B cell (primary cell): ENCODE measurements around the gene CHD9. TPM values are rescaled to one million over a fixed set of nuclear protein-coding genes. Genes with fewer than 3 reads are reported as not detected.
A peak's percentile ranks its signal among the peaks of the same experiment; 100 is the strongest.

Source experiments
- ATAC-seq: fragments of 200-7000 bp; cut with Tn5 transposase; one replicate; pipeline ENCODE4 v1.10.0; 2021; ENCODE audit warnings: low read depth, mild to moderate bottlenecking, moderate number of reproducible peaks, moderate library complexity
- CTCF ChIA-PET: fragments of 350-600 bp; sonication (Branson Sonifier 250); formaldehyde crosslinking; loops from one replicate; lab custom pipeline; 2021; ENCODE audit warnings: antibody characterized with exemption, inconsistent platforms; lab: Charles Lee
- POLR2A ChIA-PET: fragments of 350-600 bp; sonication (Branson Sonifier 250); formaldehyde crosslinking; loops from one replicate; lab custom pipeline; 2021; ENCODE audit warnings: antibody characterized with exemption; lab: Charles Lee
- DNase-seq: peaks from one replicate; pipeline ENCODE4 v3.0.0; 2013
- H2AFZ ChIP-seq: 2 replicates; pipeline ENCODE4 v1.6.1; 2012; ENCODE audit warnings: mild to moderate bottlenecking, low read depth, low read length; ENCODE audit not compliant: insufficient read depth, poor library complexity, severe bottlenecking
- H3K27ac ChIP-seq, 2 donors: 1 replicate in 1 of 2; 2 replicates in 1 of 2; pipeline ENCODE4 v1.5.1; 2012 to 2013; ENCODE audit warnings: low read length in 2 of 2, mild to moderate bottlenecking in 2 of 2, moderate library complexity in 1 of 2
- H3K27me3 ChIP-seq, 4 experiments: fragments of 200-600 bp in 1 of 4; sonication (generic) in 1 of 4; replicated peaks in 1 of 4; 1 replicate in 2 of 4; 2 replicates in 2 of 4; pipeline versions ENCODE4 v1.6.1 to v1.7.0; 2013 to 2016; ENCODE audit warnings: low read length in 3 of 4, mild to moderate bottlenecking in 2 of 4, mixed read lengths in 1 of 4, moderate library complexity in 1 of 4; ENCODE audit not compliant: insufficient read depth in 4 of 4, control insufficient read depth in 3 of 4; ENCODE audit errors: control extremely low read depth in 1 of 4
- H3K36me3 ChIP-seq, 2 experiments: replicated peaks in 1 of 2; 1 replicate in 1 of 2; 2 replicates in 1 of 2; pipeline versions ENCODE4 v1.6.1 to v1.7.1; 2013; ENCODE audit warnings: low read length in 1 of 2; ENCODE audit not compliant: insufficient read depth in 2 of 2, control insufficient read depth in 1 of 2; ENCODE audit errors: control extremely low read depth in 1 of 2, extremely low read depth in 1 of 2
- H3K4me1 ChIP-seq, 2 donors: fragments of 200-600 bp in 1 of 2; sonication (generic) in 1 of 2; 1 replicate in 1 of 2; 2 replicates in 1 of 2; pipeline versions ENCODE4 v1.5.1 to v1.6.1; 2013 to 2017; ENCODE audit warnings: low read length in 2 of 2; ENCODE audit not compliant: control insufficient read depth in 2 of 2, insufficient read depth in 2 of 2
- H3K4me2 ChIP-seq: replicated peaks from 2 replicates; pipeline ENCODE3; 2012; ENCODE audit warnings: mild to moderate bottlenecking, low read depth, low read length; ENCODE audit not compliant: poor library complexity, severe bottlenecking
- H3K4me3 ChIP-seq, 5 experiments: fragments of 200-600 bp in 1 of 5; sonication (generic) in 1 of 5; 1 replicate in 3 of 5; 2 replicates in 2 of 5; pipeline versions ENCODE4 v1.5.1 to v1.7.0; 2011 to 2016; ENCODE audit warnings: low read length in 4 of 5, mild to moderate bottlenecking in 4 of 5, low read depth in 2 of 5, control low read depth in 1 of 5, moderate library complexity in 1 of 5; ENCODE audit not compliant: insufficient read depth in 1 of 5; ENCODE audit errors: control extremely low read depth in 1 of 5, extremely low read depth in 1 of 5
- H3K79me2 ChIP-seq: fragments of 200-600 bp; sonication (generic); one replicate; pipeline ENCODE4 v1.6.0; 2016; ENCODE audit warnings: low read length; ENCODE audit not compliant: control insufficient read depth, insufficient read depth
- H3K9ac ChIP-seq: fragments of 200-600 bp; sonication (generic); 2 replicates; pipeline ENCODE4 v1.6.1; 2017; ENCODE audit warnings: mild to moderate bottlenecking, low read length, moderate library complexity
- H3K9me3 ChIP-seq, 3 donors: one replicate each; pipeline versions ENCODE4 v1.6.1 to v1.7.1; 2013; ENCODE audit warnings: low read length in 2 of 3; ENCODE audit not compliant: control insufficient read depth in 2 of 3, insufficient read depth in 1 of 3; ENCODE audit errors: control extremely low read depth in 1 of 3
- H4K20me1 ChIP-seq: 2 replicates; pipeline ENCODE4 v1.6.0; 2012; ENCODE audit warnings: mild to moderate bottlenecking, low read length; ENCODE audit not compliant: insufficient read depth, control insufficient read depth, poor library complexity, severe bottlenecking
- H3K27ac Mint-ChIP-seq: one replicate; pipeline ENCODE4 v1.8.0; 2021; ENCODE audit warnings: mixed read lengths
- H3K27me3 Mint-ChIP-seq: one replicate; pipeline ENCODE4 v1.8.0; 2021; ENCODE audit warnings: mixed read lengths
- H3K4me1 Mint-ChIP-seq: one replicate; pipeline ENCODE4 v1.8.0; 2021; ENCODE audit warnings: mixed read lengths
- H3K4me3 Mint-ChIP-seq: one replicate; pipeline ENCODE4 v1.8.0; 2021; ENCODE audit warnings: mixed read lengths
- H3K9me3 Mint-ChIP-seq: one replicate; pipeline ENCODE4 v1.8.0; 2022; ENCODE audit warnings: mixed read lengths; ENCODE audit not compliant: insufficient read depth
- CTCF ChIP-seq: fragments of 200-600 bp; IDR thresholded peaks from one replicate; pipeline ENCODE4 v1.8.0; 2022; ENCODE audit warnings: antibody characterized with exemption, mild to moderate bottlenecking
- EZH2 ChIP-seq: IDR thresholded peaks from 2 replicates; pipeline ENCODE4 v1.6.1; 2012; ENCODE audit warnings: borderline replicate concordance, low read depth, mild to moderate bottlenecking, moderate library complexity, low read length; ENCODE audit not compliant: insufficient read depth, poor library complexity, severe bottlenecking
- WGBS: methylation state at CpG from one replicate; pipeline ENCODE4 v1.1.5; 2013; ENCODE audit warnings: missing lambda C conversion rate; ENCODE audit not compliant: insufficient coverage; 5-methylcytosine and 5-hydroxymethylcytosine counted together
- intact Hi-C: fragments of 100-400 bp; cut with micrococcal nuclease; formaldehyde crosslinking; loops from one replicate; pipeline ENCODE4 v1.10.0; 2022
- polyA plus RNA-seq: library from polyadenylated mRNA; depleted of rRNA; stranded (reverse); fragments of >200 nt; gene quantifications from 2 replicates; pipeline ENCODE4 v1.2.3, GENCODE V29; 2012
- total RNA-seq, 2 donors: library from RNA; stranded (reverse); fragments of 120-200 nt in 1 of 2; gene quantifications; 1 replicate in 1 of 2; 2 replicates in 1 of 2; pipeline versions ENCODE4 v1.2.3 to v1.2.4, GENCODE V29; 2013 to 2022

Gene CHD9
- total and polyA plus RNA-seq, 2 donors (not counting 1 experiment from before 2014, with no cell fraction given) = 12.2 to 102 TPM

DNA sequence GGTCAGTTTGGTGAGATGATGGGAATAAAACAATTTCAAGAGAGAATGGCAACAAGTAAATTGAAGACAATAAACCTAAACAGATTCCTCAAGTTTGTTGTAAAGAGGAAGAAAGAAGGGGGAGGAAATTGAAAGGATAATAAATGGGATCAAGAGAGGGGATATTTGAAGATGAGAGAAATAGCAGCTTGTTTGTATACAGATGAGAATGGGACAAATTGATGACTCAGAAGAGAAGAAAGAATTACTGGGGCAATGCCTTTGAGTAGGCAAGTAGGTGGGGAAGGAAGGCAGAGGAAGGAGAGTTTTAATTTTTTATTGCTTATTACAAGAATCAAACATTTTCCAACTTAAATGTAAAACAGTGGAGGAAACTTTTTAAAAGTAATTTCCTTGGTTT, 98.3 kb downstream of the CHD9 start:
- Mint-ChIP-seq H3K9me3 (peaks cover 3% of the 10 kb centered on the region), H3K4me3 (no peak overlapping the region), H3K4me1 (peaks cover 2% of the 10 kb centered on the region), H3K27ac (no peak overlapping the region), H3K27me3 (no peaks in the 10 kb centered on the region)
- Histone ChIP-seq H2AFZ (no peak overlapping the region), H3K4me1 (peaks cover 4 to 6% of the 10 kb centered on the region in 2 donors), H3K27me3 (no peaks in the 10 kb centered on the region), H3K9me3 (peaks cover 0 to 4% (median 0%) of the 10 kb centered on the region in 3 donors), H3K79me2 (peaks cover 56% of the 10 kb centered on the region), H3K4me3 (no peak overlapping the region), H3K36me3 (peaks cover 5 to 19% of the 10 kb centered on the region in 2 experiments), H3K27ac (no peak overlapping the region), H3K4me2 (no peak overlapping the region), H3K9ac (no peak overlapping the region), H4K20me1 (no peaks in the 10 kb centered on the region)
- intact Hi-C loops = no loop called here
- ChIA-PET POLR2A (no interaction called here), CTCF (interaction anchor here (0.8 kb wide), 1 partner anchor 54 kb away, joined by 3 read pairs; no protein-coding TSS in a partner anchor)
- no peak for DNase-seq
- no peak for ATAC-seq
- no peak for TF ChIP-seq EZH2
- no peak for TF ChIP-seq CTCF

- ChIA-PET POLR2A (no interaction called here), CTCF (interaction anchor here (0.7 to 3.4 kb wide), 5 partner anchors 10 to 99 kb away, joined by 3 to 28 read pairs (median 4); partner anchors contain the start of gene CHD9)
- H3K4me1 Mint-ChIP-seq = no peaks in the 10 kb centered on the region
- no peak overlapping the region for H3K4me2 ChIP-seq
- no peak overlapping the region for H2AFZ ChIP-seq
- DNase-seq = no peak
- H3K4me1 ChIP-seq = peaks cover 4 to 6% of the 10 kb centered on the region in 2 donors
- peaks cover 7 to 19% of the 10 kb centered on the region in 2 experiments for H3K36me3 ChIP-seq
- H3K79me2 ChIP-seq = peaks cover 42% of the 10 kb centered on the region
- H3K9ac ChIP-seq = no peak overlapping the region
- TF ChIP-seq EZH2 = no peak
- TF ChIP-seq CTCF = no peak
- no peak overlapping the region for H3K4me3 Mint-ChIP-seq
- peak overlapping the region; percentile 37 for H3K27ac Mint-ChIP-seq
- 100% methylated on average over 7 of the region's 9 CpGs for WGBS
- no peak overlapping the region for H3K4me3 ChIP-seq
- ATAC-seq = no peak
- no peaks in the 10 kb centered on the region for H4K20me1 ChIP-seq
- H3K27me3 ChIP-seq = no peaks in the 10 kb centered on the region
- H3K27ac ChIP-seq = no peak overlapping the region
- H3K9me3 Mint-ChIP-seq = peaks cover 3% of the 10 kb centered on the region
- no peaks in the 10 kb centered on the region for H3K27me3 Mint-ChIP-seq
- intact Hi-C loops = no loop called here
- H3K9me3 ChIP-seq = peaks cover 0 to 4% (median 0%) of the 10 kb centered on the region in 3 donors
These were observed 99.7 kb downstream of the CHD9 start for GRCh38 chr16:53154513-53154912.
